Measurements from ENCODE around the gene NXF1.
"Not testable (repeated sequence)": the region's sequence is repeated elsewhere in the genome, so short reads cannot be mapped to it uniquely, and the experiment has no call there.

The NXF1 gene

GRCh38 chr11:62832336-62833234 lies 27.3 kb upstream of the NXF1 start, which contains the start of gene TEX54:
TSS of gene TEX54 (minus strand) at chr11:62832841.
- no peak for DNase-seq (ENCODE audit: low spot score)

GRCh38 chr11:62831520-62832335 lies 26.5 kb upstream of the NXF1 start, which contains the start of gene STX5:
TSS of gene STX5 (minus strand) at chr11:62832051. CDS start at chr11:62831243, 808 bp downstream.
- DNase-seq (ENCODE audit: low spot score), result peak; percentile 95

- peak; percentile 72 for DNase-seq (ENCODE audit: low spot score)
These were observed 25.8 kb upstream of the NXF1 start for GRCh38 chr11:62830904-62831519.

GRCh38 chr11:62828130-62828529 lies 22.9 kb upstream of the NXF1 start:
- not testable (repeated sequence) for DNase-seq (ENCODE audit: low spot score)

GRCh38 chr11:62823677-62824076 lies 18.4 kb upstream of the NXF1 start:
- DNase-seq (ENCODE audit: low spot score), result no peak

GRCh38 chr11:62817129-62817528 lies 11.9 kb upstream of the NXF1 start:
- DNase-seq (ENCODE audit: low spot score), result no peak

GRCh38 chr11:62816557-62816956 lies 11.3 kb upstream of the NXF1 start:
- DNase-seq (ENCODE audit: low spot score), result no peak

GRCh38 chr11:62811659-62812058 lies 6.4 kb upstream of the NXF1 start:
- no peak for DNase-seq (ENCODE audit: low spot score)

- no peak for DNase-seq (ENCODE audit: low spot score)
These were observed 5.5 kb upstream of the NXF1 start for GRCh38 chr11:62810748-62811147.

- no peak for DNase-seq (ENCODE audit: low spot score)
These were observed 1.4 kb upstream of the NXF1 start for GRCh38 chr11:62806611-62807121.

GRCh38 chr11:62805961-62806441 lies 761 bp upstream of the NXF1 start:
- DNase-seq (ENCODE audit: low spot score), result peak; percentile 52

GRCh38 chr11:62804310-62805075 lies 747 bp downstream of the NXF1 start:
- DNase-seq (ENCODE audit: low spot score), result no peak

- no peak for DNase-seq (ENCODE audit: low spot score)
These were observed 4.2 kb downstream of the NXF1 start for GRCh38 chr11:62801071-62801470.

- no peak for DNase-seq (ENCODE audit: low spot score)
These were observed 5.8 kb downstream of the NXF1 start for GRCh38 chr11:62799486-62799885.

GRCh38 chr11:62796281-62796680 lies 9.0 kb downstream of the NXF1 start:
- DNase-seq (ENCODE audit: low spot score), result no peak

- no peak for DNase-seq (ENCODE audit: low spot score)
These were observed 11.0 kb downstream of the NXF1 start for GRCh38 chr11:62794201-62794775.

GRCh38 chr11:62792202-62792575 lies 13.1 kb downstream of the NXF1 start:
- peak; percentile 59 for DNase-seq (ENCODE audit: low spot score)

GRCh38 chr11:62791501-62792201 lies 13.6 kb downstream of the NXF1 start, which contains the start of gene TMEM223:
TSS of gene TMEM223 (minus strand) at chr11:62792006. CDS start at chr11:62791994, 12 bp downstream.
- DNase-seq (ENCODE audit: low spot score), result peak; percentile 94

- DNase-seq (ENCODE audit: low spot score), result no peak
These were observed 15.7 kb downstream of the NXF1 start for GRCh38 chr11:62789576-62789975.

GRCh38 chr11:62788991-62789390 lies 16.2 kb downstream of the NXF1 start:
- no peak for DNase-seq (ENCODE audit: low spot score)
